HepG2 (cell line): ENCODE measurements around the gene ANKRD55. TPM values are rescaled to one million over a fixed set of nuclear protein-coding genes. Genes with fewer than 3 reads are reported as not detected.

Experiments used
- ATAC-seq: fragments of 200-7000 bp; cut with Tn5 transposase; 3 replicates; pipeline ENCODE4 v1.9.1; 2020; ENCODE audit warnings: mild to moderate bottlenecking, moderate library complexity
- BruUV-seq: library from RNA; stranded (reverse); fragments of 400-500 nt; replicated peaks from 2 replicates; lab custom pipeline; 2021; lab: Mats Ljungman, UMichigan
- CTCF ChIA-PET: fragments of 300-600 bp; formaldehyde crosslinking; extraction: SDS; loops from one replicate; lab custom pipeline; 2021; ENCODE audit warnings: low total read pairs, inconsistent platforms, low intra/inter-chr PET ratio; lab: Yijun Ruan, JAX
- POLR2A ChIA-PET: fragments of 350-600 bp; sonication (Branson Sonifier 250); formaldehyde crosslinking; loops from one replicate; lab custom pipeline; 2020; ENCODE audit warnings: antibody characterized with exemption, inconsistent platforms; lab: Yijun Ruan, JAX
- DNase-seq: peaks from one replicate; pipeline ENCODE4 v3.0.0-alpha.2; 2015; ENCODE audit warnings: low spot score
- FAIRE-seq: peaks from 3 replicates; lab custom pipeline; 2011; peaks lifted over from hg19 to GRCh38; lab: Jason Lieb, UNC
- H2AFZ ChIP-seq: one replicate; pipeline ENCODE4 v1.6.1; 2011; ENCODE audit warnings: low read length, inconsistent platforms
- H3K27ac ChIP-seq: fragments of 300-600 bp; 3 replicates; pipeline ENCODE4 v1.8.0; 2011; ENCODE audit warnings: mixed run types, mild to moderate bottlenecking, mixed read lengths, low read length, inconsistent platforms; ENCODE audit not compliant: insufficient read depth; ENCODE audit errors: extremely low read length
- H3K27me3 ChIP-seq, 2 experiments: fragments of 200-600 bp in 1 of 2; 2 replicates in 1 of 2; 3 replicates in 1 of 2; pipeline versions ENCODE4 v1.6.0 to v1.8.0; 2011; ENCODE audit warnings: low read length in 2 of 2, mild to moderate bottlenecking in 2 of 2, moderate library complexity in 2 of 2, inconsistent platforms in 1 of 2; ENCODE audit not compliant: insufficient read depth in 2 of 2, control insufficient read depth in 1 of 2
- H3K36me3 ChIP-seq, 2 experiments: fragments of 200-600 bp in 1 of 2; replicated peaks in 1 of 2; 2 replicates in 1 of 2; 3 replicates in 1 of 2; pipeline versions ENCODE4 v1.5.1 to v1.8.0; 2011; ENCODE audit warnings: low read length in 2 of 2, inconsistent platforms in 1 of 2; ENCODE audit not compliant: insufficient read depth in 2 of 2, control insufficient read depth in 1 of 2
- H3K4me1 ChIP-seq: 2 replicates; pipeline ENCODE4 v1.5.1; 2012; ENCODE audit warnings: low read length, inconsistent platforms; ENCODE audit not compliant: insufficient read depth
- H3K4me2 ChIP-seq: 2 replicates; pipeline ENCODE4 v1.6.0; 2011; ENCODE audit warnings: low read depth, low read length, inconsistent platforms
- H3K4me3 ChIP-seq, 3 experiments: fragments of 200-600 bp in 1 of 3; sonication (generic), shearing (Covaris generic) in 1 of 3; replicated peaks in 1 of 3; 2 replicates each; pipeline ENCODE4 v1.5.1; 2011 to 2016; ENCODE audit warnings: low read length in 3 of 3, inconsistent platforms in 2 of 3, low read depth in 2 of 3, mild to moderate bottlenecking in 2 of 3, control low read depth in 1 of 3, mixed read lengths in 1 of 3; ENCODE audit not compliant: insufficient read depth in 1 of 3
- H3K79me2 ChIP-seq: one replicate; pipeline ENCODE4 v1.6.1; 2011; ENCODE audit warnings: low read length, inconsistent platforms; ENCODE audit not compliant: insufficient read depth
- H3K9ac ChIP-seq: 2 replicates; pipeline ENCODE4 v1.6.0; 2011; ENCODE audit warnings: mild to moderate bottlenecking, low read depth, low read length, inconsistent platforms; ENCODE audit not compliant: insufficient read depth
- H3K9me3 ChIP-seq: 2 replicates; pipeline ENCODE4 v1.5.1; 2012; ENCODE audit warnings: mild to moderate bottlenecking, low read length
- H4K20me1 ChIP-seq: 2 replicates; pipeline ENCODE4 v1.6.0; 2011; ENCODE audit warnings: inconsistent platforms, mild to moderate bottlenecking, low read length, moderate library complexity; ENCODE audit not compliant: insufficient read depth
- CCAR2 ChIP-seq: fragments of 200-400 bp; formaldehyde crosslinking; optimal IDR thresholded peaks from 2 replicates; pipeline ENCODE3; 2018; ENCODE audit warnings: low read depth, mild to moderate bottlenecking, low read length, moderate library complexity
- RBAK ChIP-seq: sonication (generic); formaldehyde crosslinking; IDR thresholded peaks from 2 replicates; pipeline ENCODE4 v1.5.1; 2020; ENCODE audit warnings: mild to moderate bottlenecking, missing genetic modification reagents
- SRSF4 ChIP-seq: fragments of 200-400 bp; formaldehyde crosslinking; IDR thresholded peaks from one replicate; pipeline ENCODE4 v1.6.1; 2018; ENCODE audit warnings: mild to moderate bottlenecking, low read depth, low read length, moderate library complexity; ENCODE audit not compliant: poor library complexity, severe bottlenecking
- ZNF124 ChIP-seq: sonication (generic); formaldehyde crosslinking; IDR thresholded peaks from 2 replicates; pipeline ENCODE4 v1.4.0; 2020; ENCODE audit warnings: missing genetic modification reagents
- ZNF562 ChIP-seq: sonication (generic); formaldehyde crosslinking; IDR thresholded peaks from 2 replicates; pipeline ENCODE4 v1.8.0; 2022; ENCODE audit warnings: missing genetic modification reagents, borderline replicate concordance
- ZNF790 ChIP-seq: sonication (generic); formaldehyde crosslinking; IDR thresholded peaks from 2 replicates; pipeline ENCODE4 v1.8.0; 2022; ENCODE audit warnings: missing genetic modification reagents, mild to moderate bottlenecking, borderline replicate concordance
- WGBS: methylation state at CpG from one replicate; pipeline ENCODE4 v1.1.6; 2017; ENCODE audit warnings: low lambda C conversion rate; 5-methylcytosine and 5-hydroxymethylcytosine counted together
- in situ Hi-C: cut with HindIII; loops from 2 replicates; pipeline ENCODE4 v1.10.0; 2017; ENCODE audit warnings: low pct_unique_long_range_greater_than_20kb; ENCODE audit not compliant: extremely low pct_ligation_motif_present
- intact Hi-C: fragments of 100-400 bp; cut with micrococcal nuclease; formaldehyde crosslinking; loops from one replicate; pipeline ENCODE4 v1.10.0; 2022; ENCODE audit not compliant: unreplicated experiment
- polyA plus RNA-seq, 8 experiments: library from polyadenylated mRNA; depleted of rRNA in 3 of 8; stranded (reverse) in 7 of 8; unstranded in 1 of 8; fragments of >200 nt; fragmentation: Illumina TruSeq in 4 of 8; extraction: Trizol in 4 of 8; gene quantifications; 2 replicates each; pipeline versions ENCODE4 v1.2.1 to v1.2.3, GENCODE V29; 2011 to 2016; ENCODE audit warnings: low read depth in 4 of 8, missing spikeins in 1 of 8, mixed read lengths in 1 of 8; ENCODE audit not compliant: insufficient read depth in 1 of 8
- total RNA-seq, 5 experiments: library from RNA; depleted of rRNA; stranded (reverse); fragments of >200 nt; fragmentation: Illumina TruSeq; extraction: Trizol; gene quantifications; 2 replicates each; pipeline ENCODE4 v1.2.3, GENCODE V29; 2016; ENCODE audit warnings: low read depth in 1 of 5
- TF ChIP-seq, protein P1 (sequence below): sonication (generic); formaldehyde crosslinking; IDR thresholded peaks from 2 replicates; pipeline ENCODE4 v1.9.0; 2022; ENCODE audit warnings: missing genetic modification reagents, mild to moderate bottlenecking, borderline replicate concordance
- TF ChIP-seq, protein P2 (sequence below): sonication (generic); formaldehyde crosslinking; IDR thresholded peaks from 2 replicates; pipeline ENCODE4 v1.9.0; 2021; ENCODE audit warnings: missing genetic modification reagents, borderline replicate concordance
- TF ChIP-seq, protein P3 (sequence below): sonication (generic); formaldehyde crosslinking; conservative IDR thresholded peaks from 2 replicates; pipeline ENCODE4 v1.8.1; 2023; ENCODE audit warnings: missing genetic modification reagents

ANKRD55 gene
- total and polyA plus RNA-seq, 2 of the 13 experiments (the other 11 are each of a cell fraction or from before 2014, with no cell fraction given): 0.11 to 0.28 TPM

DNA sequence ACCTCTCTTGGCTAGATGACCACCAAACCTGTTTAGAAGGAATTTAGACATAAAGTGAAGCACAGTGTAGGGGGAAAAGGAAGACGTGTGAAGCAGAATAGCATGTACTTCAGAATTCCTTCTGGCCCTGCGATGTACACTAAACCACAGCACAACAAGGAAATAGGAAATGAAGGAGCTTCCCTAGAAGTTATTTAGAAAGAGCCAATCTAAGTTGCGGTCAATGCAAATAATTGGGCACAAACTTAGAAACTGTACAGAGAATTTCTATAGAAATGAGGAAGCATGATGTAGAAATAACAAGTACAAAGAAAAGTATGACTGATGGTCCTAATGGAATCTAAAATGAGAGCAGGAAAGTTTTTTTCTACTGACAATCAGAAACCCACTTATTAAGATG, 41.5 kb downstream of the ANKRD55 start:
- FAIRE-seq: no peak
- ATAC-seq: no peak
- TF ChIP-seq SRSF4: no peak
- H4K20me1 ChIP-seq: no peaks in the 10 kb centered on the region
- H2AFZ ChIP-seq: no peak overlapping the region
- no peaks in the 10 kb centered on the region for H3K36me3 ChIP-seq
- POLR2A ChIA-PET: no interaction called here
- no peak overlapping the region for H3K9ac ChIP-seq
- no peaks in the 10 kb centered on the region for H3K27me3 ChIP-seq
- CTCF ChIA-PET: no interaction called here
- BruUV-seq: no TSS peak
- no peak overlapping the region for H3K4me2 ChIP-seq
- no peaks in the 10 kb centered on the region for H3K79me2 ChIP-seq
- H3K27ac ChIP-seq: no peak overlapping the region
- no peak for DNase-seq
- in situ Hi-C loops (no loop called here), intact Hi-C loops (no loop called here)
- WGBS: 94% methylated on average over 3 of the region's 3 CpGs
- no peaks in the 10 kb centered on the region for H3K4me1 ChIP-seq
- H3K9me3 ChIP-seq: no peaks in the 10 kb centered on the region
- no peak overlapping the region for H3K4me3 ChIP-seq

DNA sequence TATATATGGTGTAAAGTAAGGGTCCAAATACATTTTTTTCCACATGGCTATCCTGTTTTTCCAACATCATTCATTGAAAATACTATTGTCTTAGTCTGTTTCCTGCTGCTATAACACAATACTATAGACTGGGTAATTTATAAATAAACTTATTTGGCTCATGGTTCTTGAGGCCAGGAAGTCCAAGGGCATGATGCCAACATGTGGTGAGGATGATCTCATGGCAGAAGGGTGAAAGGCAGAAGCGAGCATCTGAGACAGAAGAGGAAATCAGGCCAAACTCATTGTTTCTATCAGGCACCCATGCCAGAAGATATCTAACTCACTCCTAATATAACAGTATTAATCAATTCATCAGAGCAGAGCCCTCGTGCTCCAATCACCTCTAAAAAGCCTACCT, 42.6 kb downstream of the ANKRD55 start:
- no peaks in the 10 kb centered on the region for H3K27me3 ChIP-seq
- H4K20me1 ChIP-seq: no peaks in the 10 kb centered on the region
- H3K79me2 ChIP-seq: no peaks in the 10 kb centered on the region
- no peak overlapping the region for H3K9ac ChIP-seq
- POLR2A ChIA-PET: no interaction called here
- CTCF ChIA-PET: no interaction called here
- H3K4me3 ChIP-seq: no peak overlapping the region
- no peak for DNase-seq
- no peak overlapping the region for H3K4me2 ChIP-seq
- no peaks in the 10 kb centered on the region for H3K9me3 ChIP-seq
- no peak for FAIRE-seq
- intact Hi-C loops (no loop called here), in situ Hi-C loops (no loop called here)
- no peak for ATAC-seq
- no peak overlapping the region for H2AFZ ChIP-seq
- 79% methylated on average over 2 of the region's 2 CpGs for WGBS
- no peak overlapping the region for H3K27ac ChIP-seq
- BruUV-seq: no TSS peak
- H3K4me1 ChIP-seq: peaks cover 7% of the 10 kb centered on the region; the same call in 1 of the 2 replicates
- no peaks in the 10 kb centered on the region for H3K36me3 ChIP-seq
- TF ChIP-seq ZNF562 (CRISPR knock-in tag) (no peak), CCAR2 (no peak), RBAK (CRISPR knock-in tag) (no peak), ZNF124 (CRISPR knock-in tag) (no peak), ZNF790 (CRISPR knock-in tag) (no peak)
- TF ChIP-seq, protein P1, sequence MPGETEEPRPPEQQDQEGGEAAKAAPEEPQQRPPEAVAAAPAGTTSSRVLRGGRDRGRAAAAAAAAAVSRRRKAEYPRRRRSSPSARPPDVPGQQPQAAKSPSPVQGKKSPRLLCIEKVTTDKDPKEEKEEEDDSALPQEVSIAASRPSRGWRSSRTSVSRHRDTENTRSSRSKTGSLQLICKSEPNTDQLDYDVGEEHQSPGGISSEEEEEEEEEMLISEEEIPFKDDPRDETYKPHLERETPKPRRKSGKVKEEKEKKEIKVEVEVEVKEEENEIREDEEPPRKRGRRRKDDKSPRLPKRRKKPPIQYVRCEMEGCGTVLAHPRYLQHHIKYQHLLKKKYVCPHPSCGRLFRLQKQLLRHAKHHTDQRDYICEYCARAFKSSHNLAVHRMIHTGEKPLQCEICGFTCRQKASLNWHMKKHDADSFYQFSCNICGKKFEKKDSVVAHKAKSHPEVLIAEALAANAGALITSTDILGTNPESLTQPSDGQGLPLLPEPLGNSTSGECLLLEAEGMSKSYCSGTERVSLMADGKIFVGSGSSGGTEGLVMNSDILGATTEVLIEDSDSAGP (CRISPR knock-in tag): no peak
- TF ChIP-seq, protein P2, sequence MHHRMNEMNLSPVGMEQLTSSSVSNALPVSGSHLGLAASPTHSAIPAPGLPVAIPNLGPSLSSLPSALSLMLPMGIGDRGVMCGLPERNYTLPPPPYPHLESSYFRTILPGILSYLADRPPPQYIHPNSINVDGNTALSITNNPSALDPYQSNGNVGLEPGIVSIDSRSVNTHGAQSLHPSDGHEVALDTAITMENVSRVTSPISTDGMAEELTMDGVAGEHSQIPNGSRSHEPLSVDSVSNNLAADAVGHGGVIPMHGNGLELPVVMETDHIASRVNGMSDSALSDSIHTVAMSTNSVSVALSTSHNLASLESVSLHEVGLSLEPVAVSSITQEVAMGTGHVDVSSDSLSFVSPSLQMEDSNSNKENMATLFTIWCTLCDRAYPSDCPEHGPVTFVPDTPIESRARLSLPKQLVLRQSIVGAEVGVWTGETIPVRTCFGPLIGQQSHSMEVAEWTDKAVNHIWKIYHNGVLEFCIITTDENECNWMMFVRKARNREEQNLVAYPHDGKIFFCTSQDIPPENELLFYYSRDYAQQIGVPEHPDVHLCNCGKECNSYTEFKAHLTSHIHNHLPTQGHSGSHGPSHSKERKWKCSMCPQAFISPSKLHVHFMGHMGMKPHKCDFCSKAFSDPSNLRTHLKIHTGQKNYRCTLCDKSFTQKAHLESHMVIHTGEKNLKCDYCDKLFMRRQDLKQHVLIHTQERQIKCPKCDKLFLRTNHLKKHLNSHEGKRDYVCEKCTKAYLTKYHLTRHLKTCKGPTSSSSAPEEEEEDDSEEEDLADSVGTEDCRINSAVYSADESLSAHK (CRISPR knock-in tag): no peak
- TF ChIP-seq, protein P3, sequence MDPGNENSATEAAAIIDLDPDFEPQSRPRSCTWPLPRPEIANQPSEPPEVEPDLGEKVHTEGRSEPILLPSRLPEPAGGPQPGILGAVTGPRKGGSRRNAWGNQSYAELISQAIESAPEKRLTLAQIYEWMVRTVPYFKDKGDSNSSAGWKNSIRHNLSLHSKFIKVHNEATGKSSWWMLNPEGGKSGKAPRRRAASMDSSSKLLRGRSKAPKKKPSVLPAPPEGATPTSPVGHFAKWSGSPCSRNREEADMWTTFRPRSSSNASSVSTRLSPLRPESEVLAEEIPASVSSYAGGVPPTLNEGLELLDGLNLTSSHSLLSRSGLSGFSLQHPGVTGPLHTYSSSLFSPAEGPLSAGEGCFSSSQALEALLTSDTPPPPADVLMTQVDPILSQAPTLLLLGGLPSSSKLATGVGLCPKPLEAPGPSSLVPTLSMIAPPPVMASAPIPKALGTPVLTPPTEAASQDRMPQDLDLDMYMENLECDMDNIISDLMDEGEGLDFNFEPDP (CRISPR knock-in tag): no peak
